Epidermal melanocyte (primary cell): Measurements from ENCODE around the gene PPFIA2.

Experiments used
- DNase-seq: peaks from one replicate; pipeline ENCODE4 v3.0.0; 2011; ENCODE audit warnings: low spot score; ENCODE audit not compliant: insufficient read length

Gene PPFIA2

DNA sequence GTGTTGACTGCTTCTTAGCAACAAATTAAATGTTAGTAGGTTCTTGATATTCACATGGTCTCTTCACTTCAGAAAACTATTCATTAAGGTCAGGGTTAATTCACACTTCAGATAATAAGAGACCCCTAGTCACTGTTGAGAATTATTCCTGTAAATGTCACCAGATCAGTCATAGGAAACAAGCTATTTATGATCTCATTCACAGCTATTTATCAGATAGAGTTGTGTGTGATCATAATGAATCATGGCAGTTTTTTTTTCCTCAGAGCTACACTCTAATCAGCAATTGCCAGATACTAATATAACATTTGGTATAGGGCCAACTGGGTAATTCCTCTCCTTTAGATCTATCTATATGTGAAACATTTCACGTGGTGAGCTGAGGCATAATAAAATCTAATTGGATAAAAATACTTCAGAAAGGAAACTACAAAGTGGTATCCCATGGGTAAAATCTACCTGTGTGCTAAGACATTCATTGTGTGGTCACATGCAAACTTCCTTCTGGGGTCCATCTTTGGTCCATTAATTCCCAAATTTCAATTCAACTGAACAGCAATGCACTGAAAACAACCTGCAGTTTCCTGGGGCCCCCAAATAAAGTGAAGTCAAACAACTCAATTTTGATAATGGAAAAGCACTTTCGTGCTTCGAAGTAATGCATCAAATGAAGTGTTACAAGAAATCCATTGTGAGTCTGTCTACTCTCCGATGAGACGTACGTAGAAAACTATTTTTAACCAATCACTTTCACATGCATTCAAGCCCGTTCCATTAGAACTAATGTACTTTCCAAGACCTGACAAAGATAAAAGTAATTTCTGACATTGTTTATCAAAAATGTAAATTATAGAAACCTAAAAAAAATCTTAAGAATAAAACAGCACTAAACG, 484.3 kb downstream of the PPFIA2 start:
- DNase-seq, result no peak

GRCh38 chr12:81270385-81270784, 488.8 kb downstream of the PPFIA2 start:
- no peak for DNase-seq

GRCh38 chr12:81263072-81263471, 496.1 kb downstream of the PPFIA2 start:
- no peak for DNase-seq

DNA sequence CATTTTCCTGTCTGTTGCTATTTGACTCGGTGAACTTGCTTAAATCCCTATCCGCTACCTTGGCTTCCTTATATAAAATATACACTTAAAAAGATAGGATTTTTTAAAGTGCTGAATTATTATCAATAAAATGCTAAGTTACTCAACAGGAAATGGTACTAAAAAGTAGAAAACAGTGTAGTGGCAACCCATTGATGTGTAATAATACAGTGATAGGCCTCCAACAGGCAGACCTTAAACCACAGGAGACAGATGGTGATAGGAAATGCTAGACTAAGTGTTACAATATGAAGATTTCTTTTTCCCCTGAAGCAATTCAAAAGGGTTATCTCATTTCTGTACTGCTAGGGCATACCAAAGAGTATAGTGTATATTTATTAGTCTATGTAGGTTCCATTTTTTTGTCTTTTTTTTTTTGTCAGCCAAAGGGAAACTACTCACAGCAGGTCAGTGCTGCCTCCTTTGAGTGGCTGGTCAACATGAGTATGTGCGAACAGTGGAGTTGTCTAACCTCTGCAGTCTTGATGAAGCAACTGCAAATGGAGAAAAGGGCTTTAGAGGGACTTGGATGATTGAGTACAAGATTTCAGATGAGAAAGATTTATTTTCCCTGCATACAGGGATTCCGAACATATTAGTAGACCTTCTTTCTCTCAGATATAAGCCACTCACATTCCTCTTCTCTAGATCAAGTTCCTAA, 497.5 kb downstream of the PPFIA2 start:
- no peak for DNase-seq

DNA sequence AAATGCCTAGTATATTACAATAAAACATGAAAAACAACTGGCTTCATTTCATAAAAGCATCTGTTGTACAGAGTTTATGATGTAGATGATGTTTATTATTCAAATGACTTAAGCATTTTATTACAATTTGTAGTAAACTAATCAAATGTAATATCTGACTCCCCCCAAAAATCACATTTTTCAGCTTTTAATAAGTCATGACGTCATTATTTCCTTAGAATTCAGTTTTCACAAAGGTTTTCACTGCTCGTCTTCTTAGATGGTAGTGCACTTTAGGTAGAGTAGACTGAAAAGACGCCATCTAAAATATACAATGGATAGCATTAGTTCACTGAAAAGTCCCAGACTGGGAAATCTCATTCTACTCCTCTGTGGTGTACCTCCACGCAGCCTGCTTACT, 499.8 kb downstream of the PPFIA2 start:
- no peak for DNase-seq

- no peak for DNase-seq
These were observed 501.1 kb downstream of the PPFIA2 start for GRCh38 chr12:81257947-81258551.

DNA sequence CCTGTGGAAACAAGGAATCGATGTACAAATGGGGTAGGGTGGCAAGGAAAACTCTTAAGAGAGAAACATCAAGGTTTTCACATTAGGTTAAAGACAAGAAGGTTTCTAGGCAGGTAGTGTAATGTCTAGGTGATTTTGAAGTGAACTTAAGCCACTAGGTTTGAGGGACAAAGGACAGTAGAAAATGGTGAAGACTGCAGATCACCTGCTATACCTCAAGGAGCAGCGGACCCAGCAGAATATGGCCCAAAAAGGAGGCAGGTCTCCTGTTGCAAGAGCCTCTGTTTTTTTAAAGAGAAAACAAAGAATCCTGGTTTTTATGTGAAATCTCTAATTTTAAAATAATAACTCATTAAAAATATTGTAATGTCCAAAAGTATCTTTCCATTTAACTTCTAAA, 503.2 kb downstream of the PPFIA2 start:
- DNase-seq, result no peak

GRCh38 chr12:81255456-81255855, 503.7 kb downstream of the PPFIA2 start:
- no peak for DNase-seq

DNA sequence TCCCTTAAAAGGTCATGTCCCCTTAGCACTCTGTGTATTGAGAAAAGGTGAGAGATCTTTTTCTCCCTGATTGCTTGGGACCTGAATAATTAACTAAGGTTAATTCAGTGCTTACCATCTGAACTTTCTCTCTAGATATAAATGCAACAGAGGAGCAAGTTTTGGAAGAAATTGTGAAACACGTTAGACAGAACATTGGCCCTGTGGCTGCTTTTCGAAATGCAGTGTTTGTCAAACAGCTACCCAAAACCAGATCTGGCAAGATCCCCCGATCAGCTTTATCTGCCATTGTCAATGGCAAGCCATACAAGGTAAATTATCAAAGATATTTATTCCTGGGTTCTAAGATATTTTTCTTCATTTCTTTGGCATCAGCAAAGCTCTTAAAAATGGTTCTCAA, 505.8 kb downstream of the PPFIA2 start:
- DNase-seq, result no peak

DNA sequence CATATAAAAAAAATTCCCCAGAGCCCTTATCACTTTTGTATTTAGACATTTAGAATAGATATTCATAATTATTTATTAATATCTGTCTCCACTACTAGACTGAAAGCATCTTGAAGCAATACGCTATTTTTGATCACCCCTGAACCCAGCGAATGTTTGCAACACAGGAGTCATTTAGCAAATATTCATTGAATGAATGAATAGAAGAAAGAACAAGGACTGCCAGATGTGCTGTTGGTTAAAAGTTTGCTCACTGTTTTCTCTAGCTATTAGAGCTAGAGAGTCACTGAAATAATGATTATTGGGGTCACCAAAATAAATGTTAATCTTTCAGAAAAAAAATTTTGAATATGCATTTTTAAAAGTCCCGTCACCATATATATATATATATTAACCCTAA, 506.9 kb downstream of the PPFIA2 start:
- DNase-seq, result no peak

DNA sequence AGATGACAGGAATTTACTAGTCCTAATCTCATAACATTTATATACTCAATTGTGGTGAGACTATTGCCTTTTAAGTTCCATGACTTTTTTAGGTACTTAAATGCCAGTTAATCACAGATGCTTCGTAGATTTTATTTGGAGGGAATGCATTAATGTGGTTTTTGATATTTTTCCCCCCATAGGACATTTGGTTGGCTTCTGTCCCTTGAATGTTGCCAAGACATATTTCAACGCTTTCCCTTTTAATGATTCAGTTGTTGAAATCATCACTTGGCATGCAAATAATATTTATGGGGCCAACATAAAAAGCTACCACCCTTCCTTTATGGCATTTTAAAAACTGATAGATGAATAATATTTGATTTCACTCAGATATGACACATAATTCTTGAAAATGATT, 509.2 kb downstream of the PPFIA2 start:
- DNase-seq, result no peak

GRCh38 chr12:81245907-81246570, 513.1 kb downstream of the PPFIA2 start:
- no peak for DNase-seq

DNA sequence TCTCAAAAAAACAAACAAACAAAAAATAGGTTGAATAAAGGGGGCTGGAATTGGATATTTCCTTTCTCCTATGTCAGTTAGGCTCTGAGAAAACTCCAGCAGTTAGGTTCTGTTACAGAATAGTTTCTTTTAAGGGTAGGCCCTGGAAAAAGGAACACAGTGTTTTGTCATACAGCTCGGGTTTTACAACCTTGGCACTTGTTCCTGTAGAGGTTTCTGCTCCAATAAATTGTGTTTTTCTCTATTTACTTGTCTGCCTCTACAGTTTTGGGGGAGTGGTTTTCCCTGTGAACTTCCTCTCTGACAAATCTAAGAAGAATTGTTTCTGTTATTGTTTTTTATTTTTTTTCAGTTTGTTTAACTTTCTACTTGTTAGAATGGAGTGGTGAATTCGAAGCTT, 513.7 kb downstream of the PPFIA2 start:
- no peak for DNase-seq

DNA sequence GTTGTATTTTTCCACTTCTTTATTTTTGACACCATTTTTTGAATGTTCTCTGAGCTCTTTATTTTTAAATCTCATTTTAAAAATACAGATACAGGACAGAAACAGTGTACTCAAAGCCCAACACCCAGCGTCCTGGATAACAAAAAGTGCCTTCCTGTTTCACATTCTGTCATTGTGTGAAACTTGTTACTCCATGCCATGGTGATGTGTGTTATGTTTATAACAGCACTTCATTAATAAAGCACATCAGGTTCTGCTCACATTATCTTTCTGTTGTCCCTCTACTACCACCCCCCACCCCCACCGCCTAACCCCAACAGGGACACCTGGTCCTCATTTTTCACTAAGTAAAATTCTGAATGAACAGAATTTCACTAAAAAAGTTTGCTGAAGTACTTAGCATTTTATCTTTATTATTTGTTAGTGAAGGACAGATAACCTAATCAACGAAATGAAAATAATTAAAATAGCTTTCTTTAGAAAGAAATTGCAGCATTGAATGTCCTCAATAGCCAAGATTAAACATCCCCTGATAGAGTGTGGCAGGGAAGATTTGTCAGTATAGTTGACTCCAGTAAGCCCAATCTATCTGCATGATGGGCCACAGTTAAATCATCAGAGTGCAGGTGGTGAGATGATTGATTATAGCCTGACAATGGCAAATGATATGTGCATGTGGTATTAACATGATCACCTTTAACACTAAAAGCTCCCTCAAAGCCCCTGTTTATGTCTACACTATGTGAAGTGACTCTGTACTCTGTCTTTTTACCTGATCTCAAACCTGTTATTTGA, 527.4 kb downstream of the PPFIA2 start:
- no peak for DNase-seq

DNA sequence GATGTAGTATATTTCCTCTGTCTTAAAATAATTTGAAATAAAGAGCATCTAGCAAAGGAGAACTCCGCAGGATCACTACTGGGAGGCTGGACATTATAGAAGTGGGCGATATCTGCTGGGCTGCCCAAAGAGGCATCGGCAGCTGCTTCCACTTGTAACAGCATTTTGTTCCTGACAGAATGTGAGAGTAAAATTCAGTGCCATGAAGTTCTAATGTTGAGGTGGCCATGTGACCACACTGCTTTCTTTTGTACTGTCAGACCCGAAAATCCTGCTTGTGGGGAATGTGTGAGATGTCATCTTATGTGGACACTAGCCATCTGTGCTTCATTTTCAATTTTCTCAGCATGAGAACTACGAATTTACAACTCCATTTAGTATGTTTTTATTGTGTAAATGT, 529.4 kb downstream of the PPFIA2 start:
- no peak for DNase-seq

GRCh38 chr12:81224626-81225025, 534.5 kb downstream of the PPFIA2 start:
- DNase-seq, result no peak

DNA sequence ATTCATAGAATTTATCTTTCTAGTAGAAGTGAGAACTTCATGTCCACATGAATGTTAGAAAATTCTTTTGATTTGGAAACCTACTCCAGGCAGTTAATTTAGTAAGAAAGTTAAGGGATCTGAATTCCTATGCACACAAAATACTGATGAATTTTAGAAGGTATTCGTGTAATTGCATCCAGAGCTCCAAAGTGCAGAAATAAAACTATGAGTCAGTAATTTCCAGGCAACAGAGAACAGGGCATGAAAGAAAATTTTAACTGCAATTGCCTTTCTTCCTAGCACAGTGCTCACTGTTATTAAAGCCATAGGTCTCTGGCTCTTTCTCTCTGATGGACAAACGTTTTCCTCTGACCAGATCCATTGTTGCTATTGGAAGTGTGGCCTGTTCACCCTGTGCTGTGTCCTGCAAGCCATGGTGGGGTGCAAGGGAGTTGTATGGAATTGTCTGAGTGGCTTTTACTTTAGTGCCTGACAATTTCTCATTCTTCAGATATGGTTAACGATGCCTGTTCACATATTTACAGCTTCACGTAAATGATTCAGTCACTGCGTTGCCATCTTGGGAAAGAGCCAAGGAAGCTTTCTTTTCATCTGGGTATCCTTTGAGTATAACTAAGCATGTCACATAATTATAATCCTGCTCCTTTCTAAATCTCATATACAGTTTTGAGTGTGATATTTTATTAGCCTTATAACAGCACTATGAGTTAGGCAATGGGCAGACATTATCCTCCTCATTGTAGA, 536.1 kb downstream of the PPFIA2 start:
- no peak for DNase-seq

DNA sequence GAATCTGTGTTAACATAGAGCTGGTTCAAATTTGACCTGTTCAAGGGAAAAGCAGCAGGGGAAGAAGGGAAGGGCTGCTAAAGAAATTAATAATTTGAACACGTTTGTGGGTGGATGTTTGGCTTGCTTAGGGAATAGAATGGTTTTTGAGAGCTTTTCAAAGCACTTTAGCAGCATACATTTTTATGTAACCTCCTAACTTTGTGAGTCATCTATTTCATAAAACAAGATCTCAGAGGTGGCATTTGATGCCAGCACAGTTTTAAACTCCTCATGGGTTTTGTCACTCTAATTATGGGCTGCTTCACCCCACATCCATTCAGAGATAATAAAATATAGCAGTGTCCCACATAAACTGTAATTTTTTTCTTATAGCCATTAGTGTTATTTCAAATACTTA, 537.5 kb downstream of the PPFIA2 start:
- DNase-seq, result no peak

- no peak for DNase-seq
These were observed 542.4 kb downstream of the PPFIA2 start for GRCh38 chr12:81216739-81217138.

DNA sequence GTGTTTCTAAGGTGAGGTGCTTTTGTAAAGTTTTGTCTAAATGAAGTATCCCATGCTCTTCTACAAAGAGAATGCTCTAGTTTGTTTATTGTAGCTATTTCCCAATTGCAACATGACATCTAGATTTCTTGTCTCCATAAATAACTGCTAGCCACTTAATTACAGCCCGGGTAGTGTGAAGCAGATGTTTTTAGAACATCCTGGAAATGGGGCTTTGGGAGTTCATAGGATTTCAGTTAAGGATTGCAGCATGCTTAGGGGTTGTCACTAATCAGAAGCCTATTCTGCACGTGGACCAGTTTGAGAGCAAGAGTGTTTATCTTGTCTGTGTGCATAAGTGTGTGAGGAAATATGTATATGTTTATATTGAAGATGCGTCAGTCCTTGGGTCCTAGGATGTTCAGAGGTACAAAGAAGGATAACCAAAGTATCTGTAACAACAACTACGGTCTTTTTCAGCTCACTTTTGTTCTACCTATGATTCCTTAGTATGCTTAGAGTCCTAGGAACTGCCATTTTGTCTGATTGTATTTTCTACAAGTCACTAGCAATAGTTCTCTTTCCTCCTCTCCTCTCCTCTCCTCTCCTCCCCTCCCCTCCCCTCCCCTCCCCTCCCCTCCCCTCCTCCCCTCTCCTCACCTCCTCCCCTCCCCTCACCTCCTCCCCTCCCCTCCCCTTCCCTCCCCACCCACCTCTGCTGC, 546.0 kb downstream of the PPFIA2 start:
- DNase-seq, result no peak
